Neural progenitor cell (in vitro differentiated cells): ENCODE results near the gene ZNF544. TPM values are rescaled to one million over a fixed set of nuclear protein-coding genes. Genes with fewer than 3 reads are reported as not detected.

Experiments used
- DNase-seq: peaks from one replicate; pipeline ENCODE4 v3.0.0-alpha.2; 2016; ENCODE audit warnings: low spot score
- H2AFZ ChIP-seq: fragments of 200-600 bp; sonication (generic); replicated peaks from 2 replicates; pipeline ENCODE4 v1.6.1; 2016; ENCODE audit warnings: antibody characterized with exemption
- H3F3A ChIP-seq: fragments of 200-600 bp; sonication (generic); 2 replicates; pipeline ENCODE4 v1.6.1; 2016; ENCODE audit warnings: antibody characterized with exemption, low read depth
- H3K27ac ChIP-seq: fragments of 200-600 bp; sonication (generic); 2 replicates; pipeline ENCODE4 v1.5.1; 2016; ENCODE audit warnings: mild to moderate bottlenecking
- H3K27me3 ChIP-seq: fragments of 200-600 bp; sonication (generic); 2 replicates; pipeline ENCODE4 v1.6.1; 2016; ENCODE audit warnings: mild to moderate bottlenecking, moderate library complexity
- H3K36me3 ChIP-seq: fragments of 200-600 bp; sonication (generic); 2 replicates; pipeline ENCODE4 v1.5.1; 2016
- H3K4me1 ChIP-seq: fragments of 200-600 bp; sonication (generic); 2 replicates; pipeline ENCODE4 v1.6.1; 2016; ENCODE audit warnings: mixed run types
- H3K4me2 ChIP-seq: fragments of 200-600 bp; sonication (generic); 2 replicates; pipeline ENCODE4 v1.6.1; 2016
- H3K4me3 ChIP-seq: fragments of 200-600 bp; sonication (generic); 2 replicates; pipeline ENCODE4 v1.5.1; 2016
- H3K79me2 ChIP-seq: fragments of 200-600 bp; sonication (generic); 2 replicates; pipeline ENCODE4 v1.6.1; 2016; ENCODE audit warnings: low read depth
- H3K9ac ChIP-seq: fragments of 200-600 bp; sonication (generic); 2 replicates; pipeline ENCODE4 v1.6.1; 2016
- H3K9me3 ChIP-seq: fragments of 200-600 bp; sonication (generic); 2 replicates; pipeline ENCODE4 v1.5.1; 2016; ENCODE audit warnings: low read depth
- H4K20me1 ChIP-seq: fragments of 200-600 bp; sonication (generic); 2 replicates; pipeline ENCODE4 v1.6.1; 2016; ENCODE audit warnings: low read depth
- H3K27ac Mint-ChIP-seq: 3 replicates; pipeline ENCODE4 v1.8.0; 2021; ENCODE audit warnings: mixed read lengths
- H3K27me3 Mint-ChIP-seq: 2 replicates; pipeline ENCODE4 v1.8.0; 2022; ENCODE audit warnings: low read depth, mild to moderate bottlenecking, inconsistent platforms, moderate library complexity, mixed read lengths; ENCODE audit not compliant: insufficient read depth
- H3K36me3 Mint-ChIP-seq: 3 replicates; pipeline ENCODE4 v1.8.0; 2021; ENCODE audit warnings: mixed read lengths
- H3K4me1 Mint-ChIP-seq: 3 replicates; pipeline ENCODE4 v1.8.0; 2021; ENCODE audit warnings: mixed read lengths
- H3K4me3 Mint-ChIP-seq: 3 replicates; pipeline ENCODE4 v1.8.0; 2021; ENCODE audit warnings: mild to moderate bottlenecking, moderate library complexity, mixed read lengths
- H3K9me3 Mint-ChIP-seq: 3 replicates; pipeline ENCODE4 v1.8.0; 2020; ENCODE audit warnings: mixed read lengths
- CTCF ChIP-seq: fragments of 200-600 bp; sonication (generic); IDR thresholded peaks from 2 replicates; pipeline ENCODE4 v1.5.1; 2017; ENCODE audit warnings: antibody characterized with exemption, mild to moderate bottlenecking
- EZH2 ChIP-seq: fragments of 200-600 bp; sonication (generic); IDR thresholded peaks from 2 replicates; pipeline ENCODE4 v1.6.1; 2017; ENCODE audit warnings: antibody characterized with exemption, mild to moderate bottlenecking, moderate library complexity
- EZH2phosphoT487 ChIP-seq: fragments of 200-600 bp; sonication (generic); IDR thresholded peaks from 2 replicates; pipeline ENCODE4 v1.6.1; 2017; ENCODE audit warnings: antibody characterized with exemption
- total RNA-seq: library from RNA; depleted of rRNA; stranded (reverse); fragments of >200 nt; gene quantifications from 2 replicates; pipeline ENCODE4 v1.2.3, GENCODE V29; 2015; ENCODE audit warnings: low replicate concordance

Gene ZNF544
- total RNA-seq, 1 donor from 2014 or later, result 86.0 TPM

GRCh38 chr19:58304255-58304654 is 75.5 kb downstream of the ZNF544 start:
- H3K9me3 ChIP-seq, result no peaks in the 10 kb centered on the region
- no peak overlapping the region for H3K27ac ChIP-seq
- no peak overlapping the region for H3K9ac ChIP-seq
- H3F3A ChIP-seq, result peaks cover 31% of the 10 kb centered on the region
- peak overlapping the region; percentile 98 for H3K4me3 Mint-ChIP-seq
- no peak overlapping the region for H3K27ac Mint-ChIP-seq
- peak overlapping the region; percentile 93 for H3K4me3 ChIP-seq
- no peak overlapping the region for H2AFZ ChIP-seq
- H3K9me3 Mint-ChIP-seq, result peaks cover 33% of the 10 kb centered on the region
- peaks cover 5% of the 10 kb centered on the region for H3K27me3 Mint-ChIP-seq
- TF ChIP-seq EZH2, result no peak
- no peak for TF ChIP-seq EZH2phosphoT487
- no peak for TF ChIP-seq CTCF
- H3K4me2 ChIP-seq, result peak overlapping the region; percentile 80
- peaks cover 18% of the 10 kb centered on the region for H3K4me1 Mint-ChIP-seq
- H3K36me3 Mint-ChIP-seq, result peaks cover 69% of the 10 kb centered on the region
- no peaks in the 10 kb centered on the region for H3K27me3 ChIP-seq
- peaks cover 8% of the 10 kb centered on the region for H3K4me1 ChIP-seq
- H4K20me1 ChIP-seq, result peaks cover 39% of the 10 kb centered on the region
- peaks cover 44% of the 10 kb centered on the region for H3K79me2 ChIP-seq
- DNase-seq, result no peak
- peaks cover 3% of the 10 kb centered on the region for H3K36me3 ChIP-seq

- H3K4me1 Mint-ChIP-seq, result peaks cover 18% of the 10 kb centered on the region
- no peak overlapping the region for H3K9ac ChIP-seq
- H3K79me2 ChIP-seq, result peaks cover 44% of the 10 kb centered on the region
- H3K27me3 Mint-ChIP-seq, result peaks cover 5% of the 10 kb centered on the region
- peaks cover 32% of the 10 kb centered on the region for H3K9me3 Mint-ChIP-seq
- no peak for TF ChIP-seq EZH2
- TF ChIP-seq CTCF, result no peak
- no peak for TF ChIP-seq EZH2phosphoT487
- H3K4me2 ChIP-seq, result peak overlapping the region; percentile 80
- H3K4me3 Mint-ChIP-seq, result peak overlapping the region; percentile 98
- peaks cover 36% of the 10 kb centered on the region for H3F3A ChIP-seq
- H3K4me3 ChIP-seq, result peak overlapping the region; percentile 93
- H3K9me3 ChIP-seq, result no peaks in the 10 kb centered on the region
- H3K4me1 ChIP-seq, result peaks cover 8% of the 10 kb centered on the region
- DNase-seq, result peak; percentile 43
- no peak overlapping the region for H2AFZ ChIP-seq
- H3K27me3 ChIP-seq, result no peaks in the 10 kb centered on the region
- H3K36me3 ChIP-seq, result peaks cover 3% of the 10 kb centered on the region
- no peak overlapping the region for H3K27ac ChIP-seq
- H3K27ac Mint-ChIP-seq, result no peak overlapping the region
- H4K20me1 ChIP-seq, result peaks cover 39% of the 10 kb centered on the region
- H3K36me3 Mint-ChIP-seq, result peaks cover 71% of the 10 kb centered on the region
Measured at GRCh38 chr19:58304748-58305064, 76.0 kb downstream of the ZNF544 start.

GRCh38 chr19:58305065-58305931 is 76.6 kb downstream of the ZNF544 start, which contains the start of gene ERVK3-1:
Gene ERVK3-1, plus strand, starts transcription at chr19:58305377. Its CDS starts 6,792 bp downstream, at chr19:58312169.
- Mint-ChIP-seq H3K4me1 (peaks cover 18% of the 10 kb centered on the region), H3K36me3 (peaks cover 71% of the 10 kb centered on the region), H3K4me3 (peak within 1 kb of the TSS; percentile 98), H3K9me3 (peaks cover 27% of the 10 kb centered on the region), H3K27ac (peak within 1 kb of the TSS; percentile 68), H3K27me3 (peaks cover 5% of the 10 kb centered on the region)
- peak; percentile 97 for DNase-seq
- H3K27me3 ChIP-seq, result no peaks in the 10 kb centered on the region
- H3K4me2 ChIP-seq, result peak within 1 kb of the TSS; percentile 80
- TF ChIP-seq EZH2phosphoT487 (no peak), CTCF (no peak), EZH2 (no peak)
- no peaks in the 10 kb centered on the region for H3K9me3 ChIP-seq
- peaks cover 40% of the 10 kb centered on the region for H3F3A ChIP-seq
- peaks cover 3% of the 10 kb centered on the region for H3K36me3 ChIP-seq
- H3K27ac ChIP-seq, result no peak within 1 kb of the TSS
- peaks cover 8% of the 10 kb centered on the region for H3K4me1 ChIP-seq
- peaks cover 33% of the 10 kb centered on the region for H4K20me1 ChIP-seq
- peaks cover 39% of the 10 kb centered on the region for H3K79me2 ChIP-seq
- peak within 1 kb of the TSS; percentile 52 for H3K9ac ChIP-seq
- peak within 1 kb of the TSS; percentile 86 for H2AFZ ChIP-seq
- H3K4me3 ChIP-seq, result peak within 1 kb of the TSS; percentile 93
